ENCODE results near the gene BAK1. TPM values are rescaled to one million over a fixed set of nuclear protein-coding genes. Genes with fewer than 3 reads are reported as not detected.
A peak's percentile ranks its signal among the peaks of the same experiment; 100 is the strongest.

Gene BAK1
- total RNA-seq, 2 donors from 2014 or later = 2.3 to 5.7 TPM

DNA sequence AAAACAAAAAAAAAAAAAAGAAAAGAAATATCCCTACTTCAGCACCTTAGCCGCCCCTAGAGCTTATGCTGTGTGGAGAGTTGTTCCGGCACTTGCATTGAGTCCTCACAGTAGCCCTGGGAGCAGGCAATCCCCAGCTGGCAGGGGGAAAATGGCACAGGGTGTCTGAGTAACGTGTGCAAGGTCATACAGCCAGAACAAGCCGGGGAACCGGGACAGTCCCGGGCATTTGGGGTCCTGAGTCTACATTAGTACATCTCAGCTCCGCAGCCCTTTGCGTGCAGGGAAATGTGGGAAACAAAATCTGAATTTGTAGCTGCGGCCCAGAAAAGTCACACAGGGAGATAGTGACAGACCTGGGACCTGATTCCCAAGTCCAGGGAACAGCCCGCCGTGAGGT lies 3.4 kb downstream of the BAK1 start:
- ATAC-seq = no peak
- DNase-seq = no peak
- intact Hi-C loops (cut with DNase I) = no loop called here
- Histone ChIP-seq H3K36me3 (replicated peaks in 1 of 2; ENCODE audit: insufficient read depth in 1 of 2, low read depth in 2 of 2) (peaks cover 0 to 16% of the 10 kb centered on the region in 2 donors), H3K27ac (peak overlapping the region in 2 of 4 donors; percentile 49 to 69), H3K4me3 (no peak overlapping the region), H3K9me3 (no peaks in the 10 kb centered on the region), H3K4me1 (peaks cover 36% of the 10 kb centered on the region), H3K27me3 (no peaks in the 10 kb centered on the region)
- WGBS, 2 donors = 86 to 87% methylated on average over 9 to 11 of the region's 11 CpGs
- TF ChIP-seq CTCF (IDR thresholded peaks at IDR 0.05) (no peak), POLR2A (IDR thresholded peaks at IDR 0.05) (no peak)

- Histone ChIP-seq H3K27ac (no peak overlapping the region), H3K9me3 (no peaks in the 10 kb centered on the region), H3K27me3 (no peaks in the 10 kb centered on the region), H3K4me3 (no peak overlapping the region), H3K4me1 (peaks cover 34% of the 10 kb centered on the region), H3K36me3 (replicated peaks in 1 of 2; ENCODE audit: insufficient read depth in 1 of 2, low read depth in 2 of 2) (peaks cover 0 to 16% of the 10 kb centered on the region in 2 donors)
- 92 to 100% methylated on average over 1 to 8 of the region's 8 CpGs for WGBS, 2 donors
- no peak for ATAC-seq
- TF ChIP-seq CTCF (IDR thresholded peaks at IDR 0.05) (no peak), POLR2A (IDR thresholded peaks at IDR 0.05) (no peak)
- intact Hi-C loops (cut with DNase I) = no loop called here
- no peak for DNase-seq
These were observed 4.9 kb downstream of the BAK1 start for GRCh38 chr6:33575211-33575610.

- peak overlapping the region; percentile 60 to 86 (median 77) for H3K27ac ChIP-seq
- intact Hi-C loops (cut with DNase I) = no loop called here
- WGBS, 2 donors = 54 to 56% methylated on average over 11 of the region's 11 CpGs
These were observed 8.3 kb downstream of the BAK1 start for GRCh38 chr6:33571637-33572316.

GRCh38 chr6:33570806-33571636 lies 9.1 kb downstream of the BAK1 start:
- TF ChIP-seq CTCF (IDR thresholded peaks at IDR 0.05) = peak in 3 of 7 experiments; percentile 2 to 22 (median 15)
- TF ChIP-seq POLR2A (IDR thresholded peaks at IDR 0.05) = peak; percentile 45 to 80 (median 75)
- WGBS, 2 donors = 0 to 1% methylated on average over 21 to 44 of the region's 44 CpGs
- DNase-seq = peak; percentile 80 to 85 (median 84)
- Histone ChIP-seq H3K9me3 (no peaks in the 10 kb centered on the region), H3K27ac (peak overlapping the region; percentile 60 to 86 (median 77)), H3K4me1 (peaks cover 7% of the 10 kb centered on the region), H3K27me3 (no peaks in the 10 kb centered on the region), H3K36me3 (replicated peaks in 1 of 2; ENCODE audit: insufficient read depth in 1 of 2, low read depth in 2 of 2) (peaks cover 0 to 16% of the 10 kb centered on the region in 2 donors), H3K4me3 (peak overlapping the region; percentile 6 to 35)
- ATAC-seq = peak; percentile 92
- intact Hi-C loops (cut with DNase I) = no loop called here

More at GRCh38 chr6:33571637-33572316, 8.3 kb downstream of the BAK1 start:
- H3K4me3 ChIP-seq = peak overlapping the region in 1 of 2 donors; percentile 6
- TF ChIP-seq CTCF (IDR thresholded peaks at IDR 0.05) (no peak), POLR2A (IDR thresholded peaks at IDR 0.05) (no peak)
- peaks cover 0 to 16% of the 10 kb centered on the region in 2 donors for H3K36me3 ChIP-seq (replicated peaks in 1 of 2; ENCODE audit: insufficient read depth in 1 of 2, low read depth in 2 of 2)
- ATAC-seq (no peak), DNase-seq (no peak)
- peaks cover 11% of the 10 kb centered on the region for H3K4me1 ChIP-seq
- no peaks in the 10 kb centered on the region for H3K27me3 ChIP-seq
- H3K9me3 ChIP-seq = no peaks in the 10 kb centered on the region
